K562 (cell line): ENCODE measurements around the gene SOD1. TPM values are rescaled to one million over a fixed set of nuclear protein-coding genes. Genes with fewer than 3 reads are reported as not detected.
A peak's percentile ranks its signal among the peaks of the same experiment; 100 is the strongest.

Experiments
- ATAC-seq: fragments of 200-7000 bp; cut with Tn5 transposase; 3 replicates; pipeline ENCODE4 v1.9.1; 2020; ENCODE audit warnings: moderate library complexity
- BruUV-seq: library from RNA; stranded (reverse); fragments of 400-500 nt; replicated peaks from 2 replicates; lab custom pipeline; 2021; lab: Mats Ljungman, UMichigan
- CTCF ChIA-PET: fragments of 300-600 bp; formaldehyde crosslinking; extraction: SDS; loops from one replicate; lab custom pipeline; 2021; ENCODE audit warnings: low intra/inter-chr PET ratio; lab: Yijun Ruan, JAX
- POLR2A ChIA-PET: fragments of 300-600, 350-650 bp; sonication (Branson Sonifier 250); formaldehyde crosslinking; extraction: SDS; loops from one replicate; lab custom pipeline; 2021; ENCODE audit warnings: antibody characterized with exemption, inconsistent platforms; lab: Yijun Ruan, JAX
- DNase-seq, 4 experiments: peaks; one replicate each; pipeline versions ENCODE4 v3.0.0 to v3.0.0-alpha.2; 2011 to 2018; ENCODE audit warnings: low spot score in 3 of 4, mixed read lengths in 3 of 4; ENCODE audit errors: extremely low read depth in 1 of 4
- FAIRE-seq: peaks from 2 replicates; lab custom pipeline; 2011; peaks lifted over from hg19 to GRCh38; lab: Jason Lieb, UNC
- H2AFZ ChIP-seq: 2 replicates; pipeline ENCODE4 v1.6.0; 2011; ENCODE audit warnings: low read depth, low read length, control low read depth, inconsistent platforms
- H3K27ac ChIP-seq: fragments of 200-600 bp; 3 replicates; pipeline ENCODE4 v1.8.0; 2011; ENCODE audit warnings: low read depth, mild to moderate bottlenecking, control low read depth, inconsistent platforms, low read length, moderate library complexity, mixed read lengths; ENCODE audit errors: extremely low read depth
- H3K27me3 ChIP-seq, 2 experiments: fragments of 300-600 bp in 1 of 2; 2 replicates in 1 of 2; 3 replicates in 1 of 2; pipeline versions ENCODE4 v1.6.0 to v1.8.0; 2011; ENCODE audit warnings: inconsistent platforms in 2 of 2, low read length in 2 of 2, mild to moderate bottlenecking in 1 of 2, mixed read lengths in 1 of 2, moderate library complexity in 1 of 2; ENCODE audit not compliant: control insufficient read depth in 2 of 2, insufficient read depth in 2 of 2
- H3K36me3 ChIP-seq: fragments of 300-600 bp; 3 replicates; pipeline ENCODE4 v1.8.0; 2011; ENCODE audit warnings: mild to moderate bottlenecking, low read length, inconsistent platforms; ENCODE audit not compliant: control insufficient read depth, insufficient read depth
- H3K4me1 ChIP-seq, 2 experiments: fragments of 200-600 bp in 1 of 2; replicated peaks in 1 of 2; 2 replicates in 1 of 2; 3 replicates in 1 of 2; pipeline versions ENCODE4 v1.5.1 to v1.8.0; 2011; ENCODE audit warnings: inconsistent platforms in 2 of 2, low read length in 2 of 2, mild to moderate bottlenecking in 1 of 2, mixed read lengths in 1 of 2, moderate library complexity in 1 of 2; ENCODE audit not compliant: control insufficient read depth in 2 of 2, insufficient read depth in 2 of 2
- H3K4me2 ChIP-seq: 2 replicates; pipeline ENCODE4 v1.6.1; 2011; ENCODE audit warnings: low read length, control low read depth, inconsistent platforms, mixed read lengths; ENCODE audit not compliant: insufficient read depth
- H3K4me3 ChIP-seq: fragments of 200-600 bp; sonication (generic), shearing (Covaris generic); 2 replicates; pipeline ENCODE4 v1.5.1; 2016; ENCODE audit warnings: control low read depth, inconsistent platforms
- H3K79me2 ChIP-seq: fragments of 200-600 bp; 3 replicates; pipeline ENCODE4 v1.8.0; 2011; ENCODE audit warnings: low read length, inconsistent platforms; ENCODE audit not compliant: control insufficient read depth, insufficient read depth
- H3K9ac ChIP-seq, 2 experiments: 2 replicates each; pipeline versions ENCODE4 v1.6.0 to v1.6.1; 2011; ENCODE audit warnings: low read depth in 2 of 2, low read length in 2 of 2, control low read depth in 1 of 2, inconsistent platforms in 1 of 2, mild to moderate bottlenecking in 1 of 2, mixed read lengths in 1 of 2; ENCODE audit not compliant: insufficient read depth in 1 of 2
- H3K9me1 ChIP-seq: one replicate; pipeline ENCODE4 v1.6.0; 2011; ENCODE audit warnings: inconsistent platforms, mild to moderate bottlenecking, low read length, moderate library complexity; ENCODE audit not compliant: control insufficient read depth, insufficient read depth
- H3K9me3 ChIP-seq: replicated peaks from 2 replicates; pipeline ENCODE4 v1.5.1; 2011; ENCODE audit warnings: low read depth, low read length, inconsistent platforms; ENCODE audit not compliant: control insufficient read depth, insufficient read depth
- H4K20me1 ChIP-seq: replicated peaks from 2 replicates; pipeline ENCODE4 v1.6.1; 2011; ENCODE audit warnings: low read length, inconsistent platforms, mixed read lengths; ENCODE audit not compliant: control insufficient read depth, insufficient read depth
- CTCF ChIP-seq, 3 experiments: IDR thresholded peaks in 2 of 3; conservative IDR thresholded peaks in 1 of 3; 2 replicates each; pipeline ENCODE4 v1.5.1; 2011 to 2012; ENCODE audit warnings: low read length in 3 of 3, mild to moderate bottlenecking in 3 of 3, control low read depth in 2 of 3, improper control_type of control experiment in 1 of 3, inconsistent platforms in 1 of 3, low read depth in 1 of 3, mixed read lengths in 1 of 3, moderate library complexity in 1 of 3; ENCODE audit not compliant: insufficient read depth in 2 of 3
- HNRNPK ChIP-seq: fragments of 200-400 bp; formaldehyde crosslinking; IDR thresholded peaks from one replicate; pipeline ENCODE4 v1.6.1; 2018; ENCODE audit warnings: mild to moderate bottlenecking, low read depth, low read length; ENCODE audit not compliant: poor library complexity, severe bottlenecking
- PHF21A ChIP-seq: fragments of 450-650 bp; IDR thresholded peaks from 2 replicates; pipeline ENCODE4 v1.6.1; 2017; ENCODE audit warnings: low read depth, borderline replicate concordance
- PTRF ChIP-seq: fragments of 450-650 bp; IDR thresholded peaks from 2 replicates; pipeline ENCODE4 v1.6.1; 2016; ENCODE audit warnings: mild to moderate bottlenecking, missing genetic modification characterization, missing compliant biosample characterization
- ZNF232 ChIP-seq: sonication (generic); formaldehyde crosslinking; IDR thresholded peaks from 2 replicates; pipeline ENCODE4 v1.8.0; 2022; ENCODE audit warnings: mild to moderate bottlenecking, missing genetic modification reagents
- WGBS: fragments of 100-300 bp; shearing (Covaris generic); methylation state at CpG from one replicate; pipeline ENCODE4 v1.1.6; 2016; ENCODE audit warnings: low coverage, mixed read lengths; ENCODE audit not compliant: insufficient coverage; ENCODE audit errors: missing lambda C conversion rate; 5-methylcytosine and 5-hydroxymethylcytosine counted together
- in situ Hi-C: fragments of 300-500 bp; cut with MboI; formaldehyde crosslinking; loops from 4 replicates; pipeline ENCODE4 v1.15.0; 2018; ENCODE audit warnings: inconsistent platforms, mixed read lengths
- intact Hi-C: fragments of 100-400 bp; cut with micrococcal nuclease; formaldehyde crosslinking; loops from 2 replicates; pipeline ENCODE4 v1.14.2; 2022
- polyA plus RNA-seq, 8 experiments: library from polyadenylated mRNA; depleted of rRNA in 4 of 8; stranded (reverse) in 5 of 8; unstranded in 3 of 8; fragments of >200 nt; fragmentation: Nextera tagmentation in 2 of 8; fragmentation: Illumina TruSeq in 1 of 8; extraction: Ambion mirVana in 2 of 8; extraction: Trizol in 1 of 8; gene quantifications; 2 replicates each; pipeline versions ENCODE4 v1.2.1 to v1.2.3, GENCODE V29; 2011 to 2014; ENCODE audit warnings: inconsistent platforms in 1 of 8, missing spikeins in 1 of 8
- total RNA-seq, 7 experiments: library from RNA; depleted of rRNA in 6 of 7; stranded (reverse); fragments of >200 nt in 6 of 7; fragmentation: Illumina TruSeq in 2 of 7; extraction: Trizol in 2 of 7; gene quantifications; 2 replicates each; pipeline versions ENCODE4 v1.2.1 to v1.2.3, GENCODE V29; 2011 to 2021; ENCODE audit warnings: low replicate concordance in 1 of 7

SOD1 gene
- total and polyA plus RNA-seq, 9 of the 15 experiments (the other 6 are each of a cell fraction or from before 2014, with no cell fraction given) = 452 to 1,409 (median 633) TPM

DNA sequence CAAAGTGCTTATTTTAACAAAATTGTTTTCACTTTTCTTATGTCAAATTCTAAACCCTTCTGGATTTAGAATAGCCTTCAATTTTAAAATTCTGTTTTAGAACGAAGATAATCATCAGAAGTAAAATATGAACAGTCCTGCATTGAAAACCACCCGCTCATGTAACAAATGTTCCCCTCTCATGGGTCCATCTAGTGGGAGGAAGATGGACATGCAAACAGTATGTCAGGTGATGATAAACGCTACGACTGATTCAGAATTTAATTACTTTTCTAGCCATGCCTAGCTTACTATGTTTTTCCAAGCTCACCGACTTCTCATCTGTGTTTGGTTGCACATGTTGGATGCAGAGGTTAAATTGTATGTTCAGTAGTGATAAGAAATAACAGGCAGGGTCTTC, 23.5 kb downstream of the SOD1 start:
- intact Hi-C loops = no loop called here
- in situ Hi-C loops = no loop called here
- Histone ChIP-seq H2AFZ (no peak overlapping the region), H3K4me1 (no peaks in the 10 kb centered on the region), H3K9me3 (no peaks in the 10 kb centered on the region), H3K79me2 (peaks cover 13% of the 10 kb centered on the region), H3K27ac (no peak overlapping the region), H3K27me3 (no peaks in the 10 kb centered on the region), H3K4me2 (no peak overlapping the region), H3K36me3 (peaks cover 94% of the 10 kb centered on the region), H3K9me1 (no peaks in the 10 kb centered on the region), H3K4me3 (no peak overlapping the region), H4K20me1 (no peaks in the 10 kb centered on the region), H3K9ac (no peak overlapping the region)
- FAIRE-seq = no peak
- peak; percentile 70 for ATAC-seq
- 81% methylated on average over 5 of the region's 5 CpGs for WGBS
- BruUV-seq = no TSS peak
- DNase-seq = no peak
- CTCF ChIA-PET = no interaction called here
- POLR2A ChIA-PET = no interaction called here
- TF ChIP-seq PTRF (tag) (no peak), CTCF (IDR thresholded peaks at IDR 0.05 in 2 of 3, conservative IDR thresholded peaks at IDR 0.05 in 1 of 3; ENCODE audit: insufficient read depth in 2 of 3, low read depth in 1 of 3, low read length in 3 of 3) (peak in 1 of 3 experiments; percentile 28; a peak in 1 of 6 replicates), PHF21A (no peak)

DNA sequence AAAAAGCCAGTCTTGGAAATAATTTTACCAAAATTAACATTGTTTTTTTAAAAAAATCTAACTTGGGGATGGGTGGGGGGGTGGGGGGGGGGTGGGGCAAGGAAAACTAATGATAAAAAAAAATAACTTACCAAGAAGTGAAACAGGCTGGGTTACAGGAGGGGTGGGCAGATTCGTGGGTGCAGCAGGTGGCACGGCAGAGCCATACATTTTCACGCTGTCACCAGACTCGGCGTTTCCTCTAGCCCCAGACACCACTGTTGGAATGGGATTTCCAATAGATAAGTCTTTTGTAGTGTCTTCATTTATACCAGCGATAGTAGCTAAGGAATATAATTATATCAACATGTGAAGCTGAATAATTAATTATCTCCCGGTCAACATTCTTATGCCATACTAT, 25.4 kb downstream of the SOD1 start:
- POLR2A ChIA-PET = no interaction called here
- no peak for DNase-seq
- H2AFZ ChIP-seq = no peak overlapping the region
- H3K4me3 ChIP-seq = no peak overlapping the region
- no peak overlapping the region for H3K4me2 ChIP-seq
- WGBS = 96% methylated on average over 7 of the region's 7 CpGs
- TF ChIP-seq ZNF232 (CRISPR knock-in tag) (no peak), HNRNPK (peak; percentile 77)
- no peaks in the 10 kb centered on the region for H3K9me1 ChIP-seq
- no peak overlapping the region for H3K27ac ChIP-seq
- in situ Hi-C loops = no loop called here
- no peak for ATAC-seq
- CTCF ChIA-PET = no interaction called here
- BruUV-seq = no TSS peak
- FAIRE-seq = no peak
- intact Hi-C loops = no loop called here
- H3K36me3 ChIP-seq = peaks cover 94% of the 10 kb centered on the region
- H3K9me3 ChIP-seq = no peaks in the 10 kb centered on the region
- H3K79me2 ChIP-seq = peaks cover 15% of the 10 kb centered on the region
- H4K20me1 ChIP-seq = no peaks in the 10 kb centered on the region
- H3K4me1 ChIP-seq = no peaks in the 10 kb centered on the region
- no peaks in the 10 kb centered on the region for H3K27me3 ChIP-seq
- H3K9ac ChIP-seq = no peak overlapping the region
